Measurements from ENCODE around the gene ATP9B.

Gene ATP9B

DNA sequence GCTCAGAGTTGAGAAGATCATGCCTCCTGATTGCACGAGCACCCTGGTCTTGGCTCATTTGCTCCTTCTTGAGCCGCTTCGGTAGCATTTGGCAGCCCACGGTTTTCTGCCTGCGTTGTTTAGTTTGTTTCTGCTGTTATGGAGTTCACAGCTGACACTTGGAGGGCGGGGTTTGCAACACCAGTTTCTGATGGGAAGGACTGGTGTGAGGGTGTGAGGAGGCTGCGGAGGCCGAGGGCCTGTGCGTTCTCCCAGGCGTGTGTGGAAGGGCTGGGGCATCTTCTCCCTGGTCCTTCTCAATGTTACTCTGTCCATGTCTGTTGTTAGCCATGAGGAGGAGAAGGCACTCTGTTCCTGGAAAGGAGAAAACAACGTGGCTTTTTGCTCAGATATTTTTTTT lies 349.4 kb downstream of the ATP9B start:
- no peak for DNase-seq

DNA sequence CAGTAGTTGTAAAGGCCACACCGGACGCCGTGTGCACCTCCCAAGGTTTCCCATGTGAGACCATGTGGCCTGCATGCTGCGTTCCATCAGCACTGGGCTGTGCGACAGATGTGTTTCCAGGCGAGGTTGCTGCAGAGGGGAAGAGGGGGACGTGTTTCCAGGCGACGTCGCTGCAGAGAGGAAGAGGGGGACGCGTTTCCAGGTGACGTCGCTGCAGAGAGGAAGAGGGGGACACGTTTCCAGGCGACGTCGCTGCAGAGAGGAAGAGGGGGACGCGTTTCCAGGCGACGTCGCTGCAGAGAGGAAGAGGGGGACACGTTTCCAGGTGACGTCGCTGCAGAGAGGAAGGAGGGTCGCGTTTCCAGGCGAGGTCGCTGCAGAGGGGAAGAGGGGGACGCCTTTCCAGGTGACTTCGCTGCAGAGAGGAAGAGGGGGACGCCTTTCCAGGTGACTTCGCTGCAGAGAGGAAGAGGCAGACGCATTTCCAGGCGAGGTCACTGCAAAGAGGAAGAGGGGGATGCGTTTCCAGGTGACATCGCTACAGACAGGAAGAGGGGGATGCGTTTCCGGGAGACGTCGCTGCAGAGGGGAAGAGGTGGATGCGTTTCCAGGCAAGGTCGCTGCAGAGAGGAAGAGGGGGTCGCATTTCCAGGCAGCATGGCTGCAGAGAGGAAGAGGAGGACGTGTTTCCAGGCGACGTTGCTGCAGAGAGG lies 351.0 kb downstream of the ATP9B start:
- no peak for DNase-seq

DNA sequence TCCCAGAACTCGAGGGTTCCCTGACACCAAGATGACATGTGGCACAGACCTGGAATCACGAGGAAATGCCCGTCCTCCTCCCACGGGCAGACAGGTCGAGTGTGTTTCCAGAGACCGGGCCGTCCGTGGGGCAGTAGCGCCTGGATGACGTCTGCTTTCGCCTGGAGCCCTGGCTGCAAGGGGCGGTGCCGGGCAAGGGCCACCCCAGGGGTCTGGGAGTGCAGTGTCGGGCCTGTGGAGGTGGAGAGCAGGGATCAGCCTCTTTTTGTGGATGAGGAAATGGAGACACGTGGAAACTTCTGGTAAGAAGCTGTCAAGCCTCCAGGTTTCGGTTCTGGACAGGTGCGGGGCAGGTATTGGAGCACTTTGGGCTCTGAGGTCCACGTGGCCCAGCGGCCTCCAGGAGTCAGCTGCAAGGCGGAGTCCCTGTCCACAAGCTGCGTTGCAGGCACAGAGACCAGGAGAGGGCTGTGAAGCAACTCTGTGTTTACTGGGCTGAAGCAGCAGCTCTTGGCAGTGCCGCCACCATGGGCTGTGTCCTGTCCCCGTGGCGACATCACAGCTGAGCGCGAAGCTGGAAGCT lies 352.2 kb downstream of the ATP9B start:
- no peak for DNase-seq

DNA sequence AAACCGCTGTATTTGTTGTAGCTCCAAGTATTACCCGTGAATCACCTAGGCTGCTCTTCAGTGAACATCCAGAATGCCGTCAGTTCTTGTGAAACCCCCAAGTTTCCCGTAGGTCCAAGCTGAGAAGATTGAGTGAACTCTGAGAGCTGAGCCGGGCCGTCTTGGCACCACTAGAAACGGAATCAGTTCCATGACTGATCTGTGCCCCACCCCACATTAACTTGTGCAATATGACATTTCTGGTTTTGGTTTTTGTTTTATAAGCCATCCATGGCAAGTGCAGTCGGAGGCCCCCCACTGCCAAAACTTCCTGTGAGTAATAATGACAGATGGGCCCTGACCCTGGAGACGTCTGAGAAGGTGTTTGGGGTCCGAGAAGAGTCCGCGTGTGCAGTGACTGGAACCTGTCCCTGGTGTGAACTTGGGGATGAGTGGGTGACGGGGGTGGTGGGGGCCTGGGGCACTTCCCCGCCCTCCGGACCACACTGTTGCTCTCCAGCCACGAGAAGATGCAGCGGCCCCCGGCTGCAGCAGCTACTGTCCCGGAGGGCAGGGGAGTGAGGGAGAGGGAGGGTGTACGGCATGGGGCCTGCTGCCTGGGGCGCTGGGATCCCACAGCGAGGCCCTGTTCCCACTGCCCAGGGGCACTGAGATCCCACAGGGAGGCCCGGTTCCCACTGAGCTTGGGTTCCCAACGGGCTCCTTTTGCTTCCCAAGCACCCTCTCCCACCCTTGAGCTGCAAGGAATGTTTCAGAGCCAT lies 353.0 kb downstream of the ATP9B start:
- no peak for DNase-seq

DNA sequence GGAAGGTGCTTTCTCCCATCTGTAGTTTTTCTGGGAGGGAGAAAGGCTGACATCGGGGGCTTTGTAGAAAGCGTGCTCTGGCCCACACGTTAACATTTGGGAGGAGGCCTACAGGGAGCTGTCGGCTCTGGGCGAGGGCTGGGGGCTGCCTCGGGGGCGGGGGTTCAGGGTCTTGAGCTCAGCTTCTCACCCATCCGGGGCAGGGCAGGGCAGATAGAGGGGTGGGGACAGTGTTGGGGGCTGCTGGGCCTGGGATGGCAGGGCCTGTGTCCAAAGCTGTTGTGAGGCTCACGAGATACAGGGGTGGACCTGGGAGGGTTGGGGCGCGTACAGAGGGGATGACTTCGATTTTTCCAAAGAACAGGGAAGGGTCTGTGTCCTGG lies 353.6 kb downstream of the ATP9B start:
- DNase-seq: no peak

DNA sequence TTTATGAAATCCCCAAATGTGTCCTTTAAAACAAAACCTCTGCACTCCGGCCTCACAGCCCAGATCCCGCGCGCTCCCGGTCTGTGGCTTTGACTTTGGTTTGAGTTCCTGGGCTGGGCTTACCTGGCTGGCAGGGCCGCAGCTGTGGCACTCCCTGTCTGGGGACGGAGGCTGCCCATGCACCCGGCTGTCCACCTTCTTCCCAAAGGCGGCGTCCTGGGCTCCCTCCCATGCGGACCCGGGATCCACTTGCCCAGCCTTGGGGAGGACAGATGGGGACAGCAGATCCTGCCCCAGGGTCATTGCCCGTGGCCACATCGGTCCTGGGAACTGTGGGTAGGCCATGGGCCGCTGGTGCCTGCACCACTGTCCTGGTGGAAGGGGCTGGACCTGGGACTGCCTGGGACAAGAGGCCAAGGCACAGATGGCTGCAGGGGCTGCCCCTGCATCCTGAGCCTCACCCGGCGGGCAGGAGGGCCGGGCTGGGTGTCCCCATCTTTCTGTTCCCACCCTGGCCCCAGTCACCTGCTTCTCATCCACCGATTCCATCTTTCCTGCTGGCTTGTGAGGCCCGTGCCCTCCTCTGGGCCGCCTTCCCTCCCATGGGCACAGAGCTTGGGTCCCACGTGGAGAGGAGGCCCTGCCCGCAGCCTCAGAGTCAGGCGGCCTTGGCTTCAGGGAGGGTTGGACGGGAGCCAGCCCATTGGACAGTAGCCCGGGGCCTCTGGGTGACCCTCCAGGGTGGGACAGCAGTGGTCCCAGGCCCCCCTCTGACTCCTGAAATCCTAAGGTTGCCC lies 354.2 kb downstream of the ATP9B start:
- no peak for DNase-seq

DNA sequence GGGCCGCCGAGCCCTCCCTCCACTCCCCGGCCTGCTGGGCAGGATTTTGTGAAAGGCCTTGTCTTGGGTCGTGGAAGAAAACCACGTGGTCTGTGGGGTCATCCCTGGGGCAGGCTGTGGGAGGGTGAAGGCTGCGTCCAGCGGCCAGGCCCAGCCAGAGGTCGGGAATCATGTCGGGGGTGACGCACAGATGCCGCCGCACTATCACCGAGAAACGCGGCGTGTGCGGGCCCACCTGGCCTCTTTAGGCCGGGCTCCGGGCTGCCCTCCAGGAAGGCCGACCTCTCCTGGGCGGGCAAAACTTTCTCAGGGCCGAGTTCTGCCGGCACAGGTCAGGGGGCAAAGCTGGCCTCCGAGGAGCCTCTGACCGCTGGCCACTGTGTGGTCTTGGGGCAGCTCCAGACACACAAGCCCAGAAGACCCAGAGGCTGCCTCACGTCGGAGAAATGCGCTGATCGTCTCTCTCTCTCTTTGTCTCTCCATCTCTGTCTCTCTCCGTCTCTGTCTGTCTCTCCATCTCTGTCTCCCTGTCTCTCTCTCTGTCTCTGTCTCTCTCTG lies 354.9 kb downstream of the ATP9B start:
- no peak for DNase-seq

DNA sequence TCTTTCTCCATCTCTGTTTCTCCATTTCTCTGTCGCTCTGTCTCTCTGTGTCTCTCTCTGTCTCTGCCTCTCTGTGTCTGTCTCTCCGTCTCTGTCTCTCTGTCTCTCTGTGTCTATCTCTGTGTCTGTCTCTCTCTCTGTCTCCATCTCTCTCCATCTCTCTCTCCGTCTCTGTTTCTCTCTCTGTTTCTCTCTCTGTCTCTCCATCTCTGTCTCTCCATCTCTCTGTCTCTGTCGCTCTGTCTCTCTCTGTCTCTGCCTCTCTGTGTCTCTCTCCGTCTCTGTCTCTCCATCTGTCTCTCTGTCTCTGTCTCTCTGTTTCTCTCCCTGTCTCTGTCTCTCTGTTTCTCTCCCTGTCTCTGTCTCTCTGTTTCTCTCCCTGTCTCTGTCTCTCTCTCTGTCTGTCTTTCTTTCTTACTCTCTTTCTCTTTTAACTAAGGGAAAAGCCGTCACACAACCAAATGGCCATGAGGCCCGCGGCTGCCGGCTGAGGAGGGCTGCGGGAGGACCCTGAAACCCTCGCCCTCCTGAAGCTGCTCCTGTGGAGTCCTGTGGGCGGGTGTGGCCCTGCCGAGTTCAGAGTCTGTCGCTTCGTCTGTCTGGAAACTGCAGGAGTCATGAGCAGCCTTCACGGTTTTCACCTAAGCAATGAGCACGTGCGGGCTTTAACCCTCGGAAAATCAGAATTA lies 355.8 kb downstream of the ATP9B start:
- DNase-seq: no peak

DNA sequence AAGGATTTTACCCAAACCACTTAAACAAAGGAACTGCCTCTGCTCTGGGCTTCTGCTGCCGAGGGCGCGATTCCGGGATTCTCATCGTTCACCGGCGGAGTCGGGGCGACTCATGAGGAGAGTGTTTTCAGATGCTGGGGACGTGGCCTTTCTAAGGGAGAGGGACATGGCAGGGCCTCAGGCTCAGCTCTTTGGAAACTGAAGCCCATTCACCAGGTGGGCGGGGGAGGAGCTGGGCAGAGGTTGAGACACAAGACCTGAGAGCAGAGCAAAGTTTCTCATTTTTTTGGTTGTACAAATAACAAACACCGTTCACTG lies 356.3 kb downstream of the ATP9B start:
- DNase-seq: no peak

DNA sequence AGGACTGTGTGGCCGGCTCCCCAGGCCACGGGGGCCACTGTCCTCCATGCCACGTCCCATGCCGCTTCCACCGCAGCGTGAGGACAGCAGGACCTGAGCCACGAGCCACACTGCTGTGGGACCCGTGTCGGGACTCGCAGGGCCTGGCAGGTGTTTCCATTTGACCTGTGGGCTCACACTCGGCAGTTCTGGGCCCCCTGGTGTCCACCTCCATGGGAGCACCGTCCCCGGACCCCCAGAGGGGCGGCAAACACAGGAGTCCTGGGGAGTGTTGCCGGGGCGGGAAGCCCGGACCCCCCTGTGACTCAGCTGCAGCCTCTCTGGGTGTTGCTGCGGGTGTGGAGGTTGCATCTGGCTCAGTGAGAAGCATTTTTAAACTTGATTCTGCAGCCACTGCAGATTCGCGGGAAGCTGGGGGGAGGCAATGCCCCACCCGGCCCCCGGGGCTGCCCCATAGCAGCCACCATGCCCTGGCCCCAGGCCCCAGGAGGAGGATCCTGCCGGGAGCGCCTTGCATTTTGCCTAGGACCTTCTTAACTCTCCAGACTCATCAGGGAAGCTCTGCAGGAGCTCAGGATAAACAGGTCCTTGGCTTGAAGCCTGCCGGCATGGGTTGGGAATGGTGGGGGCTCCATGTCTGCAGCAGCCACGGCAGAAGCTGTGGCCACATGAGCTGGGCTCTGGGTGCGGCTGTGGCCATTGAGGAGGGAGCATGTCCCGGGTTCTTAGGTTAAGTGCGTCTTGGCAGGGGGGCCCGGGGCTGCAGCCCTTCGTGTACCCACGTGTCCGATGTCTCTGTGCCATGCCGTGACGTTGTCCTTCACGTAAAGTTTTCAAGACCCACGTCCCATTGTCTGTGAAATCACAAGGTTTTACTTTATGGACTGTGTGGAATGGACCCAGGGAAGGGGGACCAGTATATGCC lies 357.4 kb downstream of the ATP9B start:
- no peak for DNase-seq

DNA sequence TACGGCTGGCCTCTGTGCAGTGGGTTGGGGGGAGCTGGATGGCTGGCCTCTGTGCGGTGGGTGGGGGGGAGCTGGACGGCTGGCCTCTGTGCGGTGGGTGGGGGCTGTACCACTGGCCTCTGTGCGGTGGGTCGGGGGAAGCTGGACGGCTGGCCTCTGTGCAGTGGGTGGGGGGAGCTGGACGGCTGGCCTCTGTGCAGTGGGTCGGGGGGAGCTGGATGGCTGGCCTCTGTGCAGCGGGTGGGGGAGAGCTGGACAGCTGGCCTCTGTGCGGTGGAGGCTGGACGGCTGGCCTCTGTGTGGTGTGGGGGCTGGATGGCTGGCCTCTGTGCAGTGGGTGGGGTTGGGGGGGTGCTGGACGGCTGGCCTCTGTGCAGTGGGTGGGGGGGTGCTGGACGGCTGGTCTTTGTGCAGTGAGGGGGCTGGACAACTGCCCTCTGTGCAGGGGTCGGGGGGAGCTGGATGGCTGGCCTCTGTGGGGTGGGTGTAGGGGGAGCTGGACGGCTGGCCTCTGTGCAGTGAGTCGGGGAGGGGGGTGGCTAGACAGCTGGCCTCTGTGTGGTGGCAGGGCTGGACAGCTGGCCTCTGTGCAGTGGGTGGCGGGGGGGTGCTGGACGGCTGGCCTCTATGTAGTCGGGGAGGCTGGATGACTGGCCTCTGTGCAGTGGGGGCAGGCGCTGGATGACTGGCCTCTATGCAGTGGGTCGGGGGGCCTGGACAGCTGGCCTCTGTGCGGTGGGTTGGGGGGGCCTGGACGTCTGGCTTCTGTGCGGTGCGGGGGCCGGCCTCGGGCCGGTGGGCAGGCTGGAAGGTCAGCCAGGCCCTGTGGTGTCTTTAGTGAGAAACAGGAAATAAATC lies 358.4 kb downstream of the ATP9B start:
- DNase-seq: no peak

All from NCI-H2029 (cell line).